Glutamatergic neuron (in vitro differentiated cells): Measurements from ENCODE around the gene ZBTB46. TPM values are rescaled to one million over a fixed set of nuclear protein-coding genes. Genes with fewer than 3 reads are reported as not detected.

Experiments used
- DNase-seq: peaks from one replicate; pipeline ENCODE4 v3.0.0; 2022
- H3K27ac Mint-ChIP-seq: one replicate; pipeline ENCODE4 v1.8.0; 2020; ENCODE audit warnings: mild to moderate bottlenecking, mixed read lengths, inconsistent platforms; ENCODE audit not compliant: unreplicated experiment
- H3K27me3 Mint-ChIP-seq: one replicate; pipeline ENCODE4 v1.8.0; 2020; ENCODE audit warnings: mild to moderate bottlenecking, moderate library complexity, mixed read lengths, inconsistent platforms; ENCODE audit not compliant: unreplicated experiment
- H3K36me3 Mint-ChIP-seq: one replicate; pipeline ENCODE4 v1.8.0; 2020; ENCODE audit warnings: mild to moderate bottlenecking, mixed read lengths, inconsistent platforms; ENCODE audit not compliant: unreplicated experiment
- H3K4me1 Mint-ChIP-seq: one replicate; pipeline ENCODE4 v1.8.0; 2020; ENCODE audit warnings: mild to moderate bottlenecking, low read depth, mixed read lengths, inconsistent platforms; ENCODE audit not compliant: unreplicated experiment
- H3K4me3 Mint-ChIP-seq: one replicate; pipeline ENCODE4 v1.8.0; 2020; ENCODE audit warnings: mild to moderate bottlenecking, mixed read lengths, inconsistent platforms; ENCODE audit not compliant: unreplicated experiment
- H3K9me3 Mint-ChIP-seq: one replicate; pipeline ENCODE4 v1.8.0; 2020; ENCODE audit warnings: mild to moderate bottlenecking, moderate library complexity, mixed read lengths, inconsistent platforms; ENCODE audit not compliant: unreplicated experiment
- total RNA-seq: library from RNA; stranded (reverse); fragmentation: NEBNext Ultra II Directional; extraction: Animal tissue kit (Norgen Biotek cat#: 25700); gene quantifications from one replicate; pipeline ENCODE4 v1.2.1, GENCODE V29; 2021; ENCODE audit not compliant: unreplicated experiment
- TF ChIP-seq, protein P1 (sequence below): fragments of 200-600 bp; sonication (generic); IDR thresholded peaks from one replicate; pipeline ENCODE4 v1.5.0; 2021; ENCODE audit not compliant: partially characterized antibody, unreplicated experiment

ZBTB46 gene
- total RNA-seq, 1 donor from 2014 or later = 94.4 TPM

GRCh38 chr20:63860325-63861051, 29.4 kb upstream of the ZBTB46 start:
- H3K27ac Mint-ChIP-seq = no peak overlapping the region
- no peak overlapping the region for H3K4me3 Mint-ChIP-seq
- H3K27me3 Mint-ChIP-seq = peaks cover 4% of the 10 kb centered on the region
- TF ChIP-seq, protein P1, sequence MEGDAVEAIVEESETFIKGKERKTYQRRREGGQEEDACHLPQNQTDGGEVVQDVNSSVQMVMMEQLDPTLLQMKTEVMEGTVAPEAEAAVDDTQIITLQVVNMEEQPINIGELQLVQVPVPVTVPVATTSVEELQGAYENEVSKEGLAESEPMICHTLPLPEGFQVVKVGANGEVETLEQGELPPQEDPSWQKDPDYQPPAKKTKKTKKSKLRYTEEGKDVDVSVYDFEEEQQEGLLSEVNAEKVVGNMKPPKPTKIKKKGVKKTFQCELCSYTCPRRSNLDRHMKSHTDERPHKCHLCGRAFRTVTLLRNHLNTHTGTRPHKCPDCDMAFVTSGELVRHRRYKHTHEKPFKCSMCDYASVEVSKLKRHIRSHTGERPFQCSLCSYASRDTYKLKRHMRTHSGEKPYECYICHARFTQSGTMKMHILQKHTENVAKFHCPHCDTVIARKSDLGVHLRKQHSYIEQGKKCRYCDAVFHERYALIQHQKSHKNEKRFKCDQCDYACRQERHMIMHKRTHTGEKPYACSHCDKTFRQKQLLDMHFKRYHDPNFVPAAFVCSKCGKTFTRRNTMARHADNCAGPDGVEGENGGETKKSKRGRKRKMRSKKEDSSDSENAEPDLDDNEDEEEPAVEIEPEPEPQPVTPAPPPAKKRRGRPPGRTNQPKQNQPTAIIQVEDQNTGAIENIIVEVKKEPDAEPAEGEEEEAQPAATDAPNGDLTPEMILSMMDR = no peak
- H3K36me3 Mint-ChIP-seq = no peaks in the 10 kb centered on the region
- peaks cover 2% of the 10 kb centered on the region for H3K9me3 Mint-ChIP-seq
- no peak for DNase-seq
- peaks cover 18% of the 10 kb centered on the region for H3K4me1 Mint-ChIP-seq

- DNase-seq = no peak
- Mint-ChIP-seq H3K4me1 (peaks cover 18% of the 10 kb centered on the region), H3K9me3 (peaks cover 2% of the 10 kb centered on the region), H3K4me3 (peak overlapping the region; percentile 75), H3K27me3 (no peaks in the 10 kb centered on the region), H3K36me3 (no peaks in the 10 kb centered on the region), H3K27ac (no peak overlapping the region)
- TF ChIP-seq, protein P1 = no peak
These were observed 28.2 kb upstream of the ZBTB46 start for GRCh38 chr20:63859166-63859699.

- Mint-ChIP-seq H3K36me3 (no peaks in the 10 kb centered on the region), H3K4me1 (peaks cover 14% of the 10 kb centered on the region), H3K27me3 (no peaks in the 10 kb centered on the region), H3K4me3 (peak overlapping the region; percentile 75), H3K27ac (peak overlapping the region; percentile 66), H3K9me3 (peaks cover 2% of the 10 kb centered on the region)
- TF ChIP-seq, protein P1 = no peak
- DNase-seq = no peak
These were observed 27.5 kb upstream of the ZBTB46 start for GRCh38 chr20:63858393-63859165.

DNA sequence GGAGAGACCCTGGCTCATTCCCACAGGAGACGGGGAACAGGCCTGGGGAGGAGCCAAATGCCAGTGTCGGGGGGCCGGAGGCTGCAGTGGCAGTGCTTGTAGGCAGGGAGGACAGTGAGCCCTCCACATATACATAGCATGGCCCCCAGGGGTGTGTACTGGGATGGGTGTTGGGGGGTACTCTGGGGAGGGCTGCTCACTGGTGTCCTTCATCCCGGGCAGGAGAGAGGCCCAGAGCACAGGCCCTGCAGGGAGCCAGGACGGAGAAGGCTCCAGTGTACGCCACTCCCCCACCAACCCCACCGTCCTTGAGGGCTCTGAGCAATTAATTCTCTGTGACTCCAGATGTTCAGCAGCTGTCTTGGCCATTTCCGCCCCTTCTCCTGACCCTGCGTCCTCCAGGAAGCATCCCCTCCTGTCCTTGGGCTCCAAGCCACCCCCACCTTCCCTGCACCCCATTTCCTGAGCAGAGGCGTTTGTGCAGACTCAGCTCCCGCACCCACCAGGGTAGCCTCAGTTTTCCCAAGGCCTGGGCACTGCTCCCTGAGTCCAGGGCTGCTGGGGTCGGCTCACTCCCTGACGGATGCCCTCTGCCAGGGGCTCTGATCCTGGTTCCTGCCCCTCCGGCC, 26.8 kb upstream of the ZBTB46 start:
- H3K4me3 Mint-ChIP-seq = no peak overlapping the region
- no peaks in the 10 kb centered on the region for H3K36me3 Mint-ChIP-seq
- peaks cover 5% of the 10 kb centered on the region for H3K9me3 Mint-ChIP-seq
- H3K27ac Mint-ChIP-seq = no peak overlapping the region
- H3K27me3 Mint-ChIP-seq = no peaks in the 10 kb centered on the region
- TF ChIP-seq, protein P1 = no peak
- DNase-seq = no peak
- H3K4me1 Mint-ChIP-seq = peaks cover 13% of the 10 kb centered on the region
